Measurements from ENCODE around the gene TCL1B. TPM values are rescaled to one million over a fixed set of nuclear protein-coding genes. Genes with fewer than 3 reads are reported as not detected.

The TCL1B gene
- total RNA-seq, 1 experiment from 2014 or later: 3.6 TPM

- H3K4me3 Mint-ChIP-seq: no peak overlapping the region
- H3K27ac ChIP-seq (ENCODE audit: insufficient read length, low read depth, low read length): no peak overlapping the region
- H3K14ac ChIP-seq (ENCODE audit: insufficient read depth, low read length): no peak overlapping the region
- DNase-seq: peak; percentile 50
- H3K23ac ChIP-seq (ENCODE audit: insufficient read length, low read depth, low read length): no peak overlapping the region
- no peaks in the 10 kb centered on the region for H3K23me2 ChIP-seq (ENCODE audit: insufficient read length, low read depth, low read length, poor library complexity, severe bottlenecking)
- peaks cover 4% of the 10 kb centered on the region for H3K4me1 ChIP-seq (ENCODE audit: insufficient read depth, low read length)
- no peak overlapping the region for H2BK12ac ChIP-seq (ENCODE audit: insufficient read length, low read depth, low read length)
- H3K9me3 ChIP-seq (ENCODE audit: control insufficient read depth, low read depth, low read length): no peaks in the 10 kb centered on the region
- no peak overlapping the region for H2BK20ac ChIP-seq (ENCODE audit: low read depth, low read length, poor library complexity, severe bottlenecking)
- H2BK5ac ChIP-seq (ENCODE audit: insufficient read length, low read length): no peak overlapping the region
- no peaks in the 10 kb centered on the region for H3K79me2 ChIP-seq (ENCODE audit: insufficient read depth, low read length)
- H3K27ac Mint-ChIP-seq: peak overlapping the region in 1 of 3 experiments; percentile 61; a peak in 1 of 7 replicates
- H2BK15ac ChIP-seq (ENCODE audit: low read depth, low read length): no peak overlapping the region
- H3K56ac ChIP-seq (ENCODE audit: insufficient read length, low read depth, low read length): no peak overlapping the region
- H3K4ac ChIP-seq (ENCODE audit: low read depth, low read length): no peak overlapping the region
- no peaks in the 10 kb centered on the region for H3K27me3 ChIP-seq (ENCODE audit: insufficient read depth, low read length)
- no peaks in the 10 kb centered on the region for H3K79me1 ChIP-seq (ENCODE audit: insufficient read depth, low read depth, low read length, poor library complexity, severe bottlenecking)
- no CpG with 5 or more reads among the region's 8 CpGs for WGBS (ENCODE audit: extremely low coverage, insufficient read length, low lambda C conversion rate)
- H2BK120ac ChIP-seq (ENCODE audit: low read depth, low read length, poor library complexity, severe bottlenecking): no peak overlapping the region
- H2AFZ ChIP-seq (ENCODE audit: low read length): no peak overlapping the region
- no peak overlapping the region for H3T11ph ChIP-seq (ENCODE audit: low read length)
- no peak overlapping the region for H3K4me2 ChIP-seq (ENCODE audit: insufficient read depth, insufficient read length, low read length)
- H4K5ac ChIP-seq (ENCODE audit: insufficient read length, low read depth, low read length): no peak overlapping the region
- peaks cover 9 to 11% of the 10 kb centered on the region in 2 experiments for H3K9me3 Mint-ChIP-seq
- peaks cover 2 to 16% (median 9%) of the 10 kb centered on the region in 3 experiments; a peak in 4 of 7 replicates for H3K36me3 Mint-ChIP-seq (ENCODE audit: insufficient read depth in 1 of 3, low read depth in 3 of 3)
- H4K8ac ChIP-seq (replicated peaks; ENCODE audit: insufficient read length, low read depth, low read length): no peak overlapping the region
- H3K4me1 Mint-ChIP-seq: peaks cover 21 to 27% of the 10 kb centered on the region in 2 experiments
- TF ChIP-seq CTCF (conservative IDR thresholded peaks at IDR 0.05): peak; percentile 28; the same call in 2 of the 3 replicates
- no peak overlapping the region for H3K18ac ChIP-seq (ENCODE audit: insufficient read length, low read depth, low read length)
- H3K27me3 Mint-ChIP-seq (ENCODE audit: low read depth): peaks cover 58% of the 10 kb centered on the region
- H4K91ac ChIP-seq (ENCODE audit: insufficient read length, low read depth, low read length): no peak overlapping the region
- H2AK5ac ChIP-seq (ENCODE audit: insufficient read length, low read length): no peak overlapping the region
- H4K20me1 ChIP-seq (ENCODE audit: control insufficient read depth, insufficient read depth, insufficient read length): no peaks in the 10 kb centered on the region
- no peak overlapping the region for H3K9ac ChIP-seq (ENCODE audit: extremely low read depth, insufficient read length, low read length)
Measured at GRCh38 chr14:95679998-95680735, 6.1 kb upstream of the TCL1B start.
